Adrenal gland (tissue), 5 donors: ENCODE data around the gene MCTP2.

Source experiments
- CTCF ChIP-seq, 6 experiments: fragments of 450-650 bp in 4 of 6; fragments of 200-600 bp in 2 of 6; sonication (generic) in 1 of 6; IDR thresholded peaks; 1 replicate in 5 of 6; 2 replicates in 1 of 6; pipeline versions ENCODE4 v1.5.1 to v1.8.0; 2016 to 2021; ENCODE audit warnings: antibody characterized with exemption in 6 of 6, mild to moderate bottlenecking in 2 of 6, moderate library complexity in 1 of 6
- POLR2A ChIP-seq, 2 donors: fragments of 450-650 bp; IDR thresholded peaks; one replicate each; pipeline ENCODE4 v1.6.1; 2017; ENCODE audit warnings: antibody characterized with exemption in 2 of 2, mild to moderate bottlenecking in 2 of 2, moderate library complexity in 1 of 2
- donor health status: DM: no; HTN: no; CAD: no.

DNA sequence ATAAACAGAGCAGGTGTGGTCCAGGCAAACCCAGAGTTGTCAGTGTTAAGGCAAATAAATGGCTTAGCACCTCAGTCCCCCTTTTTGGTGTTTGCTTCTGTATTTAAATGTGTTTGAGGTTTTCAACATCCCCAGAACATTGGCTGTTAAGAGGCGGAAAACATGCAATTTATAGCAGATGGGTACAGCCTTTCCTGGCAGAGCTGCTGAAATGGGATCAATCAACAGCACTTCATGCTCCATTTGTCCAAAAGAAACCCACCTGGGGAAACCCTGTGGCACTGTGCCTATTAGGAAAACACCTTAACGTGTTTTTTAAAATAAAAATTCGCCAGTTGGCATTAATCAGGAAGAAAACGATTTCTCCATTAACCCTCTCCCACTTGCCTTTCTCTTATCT lies 135.4 kb downstream of the MCTP2 start:
- no peak for TF ChIP-seq CTCF (IDR thresholded peaks at IDR 0.05)
- TF ChIP-seq POLR2A (IDR thresholded peaks at IDR 0.05) = no peak
